Ishikawa (cell line): ENCODE results near the gene UPK3A.

Experiments used
- CEBPB ChIP-seq: IDR thresholded peaks from 2 replicates; pipeline ENCODE4 v1.6.1; 2012
- CREB1 ChIP-seq: IDR thresholded peaks from 2 replicates; pipeline ENCODE4 v1.6.1; 2012; ENCODE audit warnings: low read depth
- EGR1 ChIP-seq: IDR thresholded peaks from 2 replicates; pipeline ENCODE4 v1.6.1; 2012
- EP300 ChIP-seq: IDR thresholded peaks from 2 replicates; pipeline ENCODE4 v1.6.1; 2012; ENCODE audit warnings: borderline replicate concordance
- FOXM1 ChIP-seq: IDR thresholded peaks from 2 replicates; pipeline ENCODE4 v1.6.1; 2012; ENCODE audit warnings: low read depth, borderline replicate concordance
- MAX ChIP-seq: IDR thresholded peaks from 2 replicates; pipeline ENCODE4 v1.6.1; 2012
- NFIC ChIP-seq: IDR thresholded peaks from 2 replicates; pipeline ENCODE4 v1.6.1; 2012
- RAD21 ChIP-seq: IDR thresholded peaks from 2 replicates; pipeline ENCODE4 v1.6.1; 2012; ENCODE audit warnings: low read depth
- REST ChIP-seq: IDR thresholded peaks from 2 replicates; pipeline ENCODE4 v1.6.1; 2012; ENCODE audit warnings: low read depth, mild to moderate bottlenecking
- TAF1 ChIP-seq: IDR thresholded peaks from 2 replicates; pipeline ENCODE4 v1.6.1; 2012; ENCODE audit warnings: low read depth, mild to moderate bottlenecking
- TCF12 ChIP-seq: IDR thresholded peaks from 2 replicates; pipeline ENCODE4 v1.6.1; 2012; ENCODE audit warnings: low read depth
- TEAD4 ChIP-seq: IDR thresholded peaks from 2 replicates; pipeline ENCODE4 v1.6.1; 2012
- USF1 ChIP-seq: IDR thresholded peaks from 2 replicates; pipeline ENCODE4 v1.6.1; 2012
- YY1 ChIP-seq: IDR thresholded peaks from 2 replicates; pipeline ENCODE4 v1.6.1; 2012; ENCODE audit warnings: low read depth
- ZBTB7A ChIP-seq: IDR thresholded peaks from 2 replicates; pipeline ENCODE4 v1.6.1; 2012; ENCODE audit warnings: low read depth

Gene UPK3A

GRCh38 chr22:45272498-45272897, 12.3 kb upstream of the UPK3A start:
- TF ChIP-seq CEBPB = no peak
- TF ChIP-seq EP300 = no peak
- no peak for TF ChIP-seq EGR1
- no peak for TF ChIP-seq MAX
- TF ChIP-seq TCF12 = no peak
- no peak for TF ChIP-seq FOXM1
- no peak for TF ChIP-seq NFIC
- no peak for TF ChIP-seq TAF1
- TF ChIP-seq TEAD4 = no peak
- TF ChIP-seq REST = no peak
- no peak for TF ChIP-seq CREB1
- TF ChIP-seq USF1 = no peak
- no peak for TF ChIP-seq ZBTB7A
- TF ChIP-seq YY1 = no peak
- TF ChIP-seq RAD21 = no peak

GRCh38 chr22:45273452-45274075, 11.2 kb upstream of the UPK3A start:
- TF ChIP-seq REST (no peak), YY1 (no peak), CEBPB (no peak), EP300 (no peak), RAD21 (no peak), ZBTB7A (no peak), TCF12 (no peak), FOXM1 (no peak), TAF1 (no peak), USF1 (no peak)

GRCh38 chr22:45276507-45277105, 8.1 kb upstream of the UPK3A start:
- no peak for TF ChIP-seq YY1
- no peak for TF ChIP-seq CEBPB
- no peak for TF ChIP-seq ZBTB7A
- no peak for TF ChIP-seq NFIC
- no peak for TF ChIP-seq TCF12
- TF ChIP-seq TAF1 = no peak
- no peak for TF ChIP-seq FOXM1
- no peak for TF ChIP-seq REST
- TF ChIP-seq RAD21 = no peak
- TF ChIP-seq EGR1 = no peak

GRCh38 chr22:45278125-45278524, 6.6 kb upstream of the UPK3A start:
- TF ChIP-seq CREB1 (no peak), NFIC (no peak), CEBPB (no peak), TAF1 (no peak), TEAD4 (no peak), MAX (no peak), RAD21 (no peak), USF1 (no peak), EP300 (no peak), TCF12 (no peak), EGR1 (no peak), YY1 (no peak), FOXM1 (no peak)
